ENCODE results near the gene KLHDC10.
"Not testable (repeated sequence)": the region's sequence is repeated elsewhere in the genome, so short reads cannot be mapped to it uniquely, and the experiment has no call there.

The KLHDC10 gene

GRCh38 chr7:130160023-130160422 is 89.7 kb downstream of the KLHDC10 start:
- DNase-seq = no peak

GRCh38 chr7:130160455-130160854 is 90.1 kb downstream of the KLHDC10 start:
- no peak for DNase-seq

- DNase-seq = no peak
Measured at GRCh38 chr7:130162196-130162595, 91.9 kb downstream of the KLHDC10 start.

GRCh38 chr7:130174237-130174959 is 104.1 kb downstream of the KLHDC10 start:
- DNase-seq = no peak

GRCh38 chr7:130178251-130178650 is 107.9 kb downstream of the KLHDC10 start:
- no peak for DNase-seq

GRCh38 chr7:130179631-130180030 is 109.3 kb downstream of the KLHDC10 start:
- DNase-seq = no peak

- no peak for DNase-seq
Measured at GRCh38 chr7:130180571-130181262, 110.4 kb downstream of the KLHDC10 start.

- no peak for DNase-seq
Measured at GRCh38 chr7:130181263-130181605, 110.9 kb downstream of the KLHDC10 start.

- no peak for DNase-seq
Measured at GRCh38 chr7:130182990-130183389, 112.7 kb downstream of the KLHDC10 start.

GRCh38 chr7:130184349-130184748 is 114.0 kb downstream of the KLHDC10 start:
- not testable (repeated sequence) for DNase-seq

Data from 8988T (cell line).